Spleen (tissue), 3 donors: ENCODE measurements around the gene ARHGAP6.

Experiments used
- POLR2A ChIP-seq, 3 donors: fragments of 450-650 bp; IDR thresholded peaks; one replicate each; pipeline ENCODE4 v1.5.1; 2017; ENCODE audit warnings: antibody characterized with exemption in 3 of 3, mild to moderate bottlenecking in 1 of 3
- POLR2AphosphoS5 ChIP-seq, 3 donors: sonication (generic); formaldehyde crosslinking; IDR thresholded peaks; one replicate each; pipeline ENCODE4 v1.5.1; 2017; ENCODE audit warnings: antibody characterized with exemption in 3 of 3

- TF ChIP-seq POLR2A (IDR thresholded peaks at IDR 0.05) (no peak), POLR2AphosphoS5 (IDR thresholded peaks at IDR 0.05) (no peak)
These were observed 6.5 kb upstream of the ARHGAP6 start for GRCh38 chrX:11672213-11672612.
